Measurements from ENCODE around the gene CC2D2A.
A peak's percentile ranks its signal among the peaks of the same experiment; 100 is the strongest.

CC2D2A gene

DNA sequence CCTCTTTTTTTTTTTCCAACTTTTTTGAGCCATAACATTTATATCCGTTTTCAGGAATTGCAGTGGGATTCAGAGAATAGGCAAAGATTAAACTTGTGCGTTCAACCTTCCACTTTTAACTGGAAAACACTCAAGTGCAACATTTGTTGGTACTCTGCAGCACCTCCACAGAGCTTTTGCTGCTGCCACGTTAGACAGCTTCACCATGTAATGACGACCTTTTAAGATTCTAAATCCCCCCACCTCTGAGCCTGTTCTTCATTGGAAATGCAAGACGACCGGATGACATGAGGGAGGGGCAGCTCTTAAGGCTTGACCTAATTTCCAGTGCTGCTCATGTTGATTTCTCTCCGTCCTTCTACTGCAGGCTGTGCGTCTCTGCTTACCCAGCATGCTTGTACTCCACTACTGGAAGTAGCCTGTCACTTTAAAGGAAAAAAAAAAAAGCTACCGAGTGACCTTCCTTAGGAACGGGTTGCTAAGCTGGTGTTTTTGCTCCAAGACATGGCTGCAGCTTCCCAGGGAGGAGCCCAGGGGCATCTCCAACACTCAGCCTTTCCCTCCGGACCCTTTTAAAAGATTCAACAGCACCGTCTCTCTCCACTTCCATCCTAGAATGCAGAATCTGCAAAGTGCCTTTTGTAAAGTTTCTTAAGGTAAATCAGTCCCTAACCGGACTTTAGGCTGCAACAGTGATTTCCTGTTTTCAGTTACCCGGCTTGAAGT, at the start of gene CC2D2A:
TSS of gene CC2D2A (plus strand) at position 481 of the 726 bp plus-strand sequence. CDS start 6,051 bp downstream, outside the sequence.
- peak within 1 kb of the TSS; percentile 82 for H3K4me3 ChIP-seq (ENCODE audit: low read length)
- no peak for DNase-seq (ENCODE audit: low read depth)
- TF ChIP-seq CTCF (conservative IDR thresholded peaks at IDR 0.05; ENCODE audit: low read depth, low read length): no peak

DNA sequence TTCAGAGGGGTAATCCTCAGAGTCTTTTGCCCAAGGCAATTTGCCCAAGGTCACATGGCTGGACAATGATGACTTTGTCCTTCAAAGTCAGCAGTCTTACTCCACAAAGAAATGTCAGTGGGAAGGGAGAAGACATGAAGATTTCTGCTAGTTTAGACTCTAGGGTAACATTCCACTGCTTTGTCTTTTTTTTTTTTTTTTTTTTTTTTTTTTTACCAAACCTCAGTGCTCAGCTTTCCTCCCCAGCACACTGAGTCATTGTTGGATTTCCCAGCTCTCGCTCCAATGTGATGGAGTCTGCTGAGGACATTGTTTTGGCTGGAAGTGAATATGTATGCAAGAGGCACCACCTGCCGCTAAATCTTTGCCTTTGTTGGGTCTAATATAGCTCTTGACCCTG, 49.0 kb upstream of the CC2D2A start:
- H3K4me3 ChIP-seq (ENCODE audit: low read length): no peak overlapping the region
- no peak for TF ChIP-seq CTCF (conservative IDR thresholded peaks at IDR 0.05; ENCODE audit: low read depth, low read length)
- peak; percentile 47 for DNase-seq (ENCODE audit: low read depth)

DNA sequence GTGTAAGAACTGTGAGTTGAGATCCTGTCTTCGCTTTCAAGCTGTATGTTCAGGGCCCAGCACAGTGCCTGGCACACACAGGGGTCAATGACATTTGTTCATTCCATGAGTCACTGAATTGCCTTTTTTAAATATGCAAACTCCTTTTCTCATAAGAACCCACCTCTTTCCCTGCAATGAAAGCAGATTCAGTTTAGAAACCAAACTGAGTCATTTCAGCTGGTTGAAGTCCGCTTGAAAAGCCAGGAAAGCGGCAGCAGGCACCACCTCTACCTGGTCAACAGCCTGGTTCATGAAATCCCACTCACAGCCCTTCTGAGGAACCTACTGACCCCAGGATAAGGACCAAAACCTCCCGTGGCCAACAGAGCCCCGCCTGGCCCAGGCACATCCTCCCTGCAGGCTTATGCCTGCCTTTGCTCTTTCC, 46.4 kb upstream of the CC2D2A start:
- H3K4me3 ChIP-seq (ENCODE audit: low read length): no peak overlapping the region
- no peak for DNase-seq (ENCODE audit: low read depth)
- TF ChIP-seq CTCF (conservative IDR thresholded peaks at IDR 0.05; ENCODE audit: low read depth, low read length): no peak

- TF ChIP-seq CTCF (conservative IDR thresholded peaks at IDR 0.05; ENCODE audit: low read depth, low read length): no peak
- H3K4me3 ChIP-seq (ENCODE audit: low read length): no peak overlapping the region
- DNase-seq (ENCODE audit: low read depth): no peak
Observed at GRCh38 chr4:15425520-15425919, 44.2 kb upstream of the CC2D2A start.

DNA sequence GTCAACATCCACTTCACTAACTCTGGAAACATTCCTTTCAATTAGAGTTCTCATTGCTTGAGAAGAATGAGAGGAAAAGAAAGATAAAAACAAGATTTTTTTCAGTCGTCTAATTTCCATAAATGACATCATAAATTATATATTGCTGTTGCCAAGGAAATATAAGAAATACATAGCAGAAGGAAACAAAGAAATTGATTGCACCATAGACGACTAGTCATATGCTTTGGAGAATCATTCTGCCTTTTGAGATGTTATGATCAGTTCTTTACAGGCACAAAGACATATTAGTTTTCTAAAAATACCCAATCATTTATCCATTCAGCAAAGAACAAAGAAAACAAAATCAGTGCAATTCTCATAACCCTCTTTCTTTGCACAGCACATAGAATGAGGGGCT, 42.5 kb upstream of the CC2D2A start:
- DNase-seq (ENCODE audit: low read depth): no peak
- TF ChIP-seq CTCF (conservative IDR thresholded peaks at IDR 0.05; ENCODE audit: low read depth, low read length): no peak
- no peak overlapping the region for H3K4me3 ChIP-seq (ENCODE audit: low read length)

DNA sequence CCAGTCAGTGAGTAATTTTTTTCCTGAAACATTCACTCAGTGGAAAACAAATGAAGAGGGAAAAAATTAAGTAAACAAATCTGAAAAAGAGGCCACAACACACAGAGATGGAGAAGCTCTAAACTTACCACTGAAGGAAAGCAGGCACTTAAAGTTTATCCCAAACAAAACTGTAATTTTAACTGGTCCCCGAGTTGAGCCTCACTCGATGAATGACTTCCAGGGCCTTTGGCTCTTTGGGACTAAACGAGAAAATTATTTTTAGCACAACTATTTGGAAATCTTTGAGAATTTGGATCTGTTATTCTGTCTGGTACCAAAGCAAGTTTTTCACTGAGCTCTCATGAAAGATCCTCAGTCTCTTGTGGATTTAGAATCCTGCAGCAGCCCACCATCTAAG, 42.0 kb upstream of the CC2D2A start, which contains the start of gene C1QTNF7:
TSS of gene C1QTNF7 (plus strand) at position 333 of the 400 bp plus-strand sequence. CDS start 7,711 bp downstream, outside the sequence.
- no peak within 1 kb of the TSS for H3K4me3 ChIP-seq (ENCODE audit: low read length)
- DNase-seq (ENCODE audit: low read depth): no peak

More for the DNA sequence above, 42.0 kb upstream of the CC2D2A start, which contains the start of gene C1QTNF7:
- TF ChIP-seq CTCF (conservative IDR thresholded peaks at IDR 0.05; ENCODE audit: low read depth, low read length): no peak

Measured in retinal pigment epithelial cell (primary cell).